Fibroblast of skin of left biceps (primary cell): ENCODE measurements around the gene NUDT2.
A peak's percentile ranks its signal among the peaks of the same experiment; 100 is the strongest.
"Not testable (repeated sequence)": the region's sequence is repeated elsewhere in the genome, so short reads cannot be mapped to it uniquely, and the experiment has no call there.

Experiments
- DNase-seq, 2 experiments: peaks; one replicate each; pipeline ENCODE4 v3.0.0-alpha.2; 2013; ENCODE audit warnings: low read depth in 2 of 2

NUDT2 gene

DNA sequence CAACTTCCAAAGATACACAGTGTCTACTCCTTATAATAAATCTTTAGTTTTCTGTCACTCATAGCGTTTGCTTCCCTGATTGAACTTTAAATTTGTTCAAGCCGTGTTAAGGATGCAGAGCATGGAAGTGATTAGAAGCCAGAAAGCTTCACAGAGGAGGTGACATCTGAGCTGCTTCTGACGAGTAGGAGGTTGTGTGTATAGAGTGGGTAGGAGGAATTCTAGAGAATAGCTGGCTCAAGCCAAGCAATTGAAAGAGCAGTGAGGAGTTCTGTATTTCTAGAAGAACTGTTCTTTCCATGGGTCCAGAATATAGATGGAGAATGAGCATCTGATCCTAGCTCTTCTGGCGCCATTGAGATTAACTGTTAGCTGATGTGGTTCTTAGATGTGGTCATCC is 6.0 kb downstream of the NUDT2 start:
- no peak for DNase-seq

DNA sequence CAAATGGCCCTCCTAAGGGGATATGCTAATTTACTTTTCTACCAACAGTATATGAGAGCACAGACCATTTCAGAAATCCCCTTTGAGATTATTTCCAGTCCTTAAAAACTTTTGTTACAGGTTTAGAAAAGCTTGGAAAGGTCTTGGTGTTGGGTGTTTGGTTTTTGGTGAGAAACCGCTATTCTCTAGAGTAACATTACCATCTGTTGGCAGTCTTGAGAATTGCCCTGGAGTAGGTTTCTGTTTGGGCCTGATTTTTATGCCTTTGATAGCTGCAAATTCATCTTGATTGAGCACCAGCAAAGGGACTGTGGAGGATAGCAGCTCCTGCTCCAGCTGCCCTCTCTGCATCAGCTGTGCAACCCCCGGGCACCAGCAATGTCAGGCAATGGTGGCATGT is 8.0 kb downstream of the NUDT2 start:
- DNase-seq, result no peak

- not testable (repeated sequence) for DNase-seq
Measured at GRCh38 chr9:34338079-34338478, 8.7 kb downstream of the NUDT2 start.

DNA sequence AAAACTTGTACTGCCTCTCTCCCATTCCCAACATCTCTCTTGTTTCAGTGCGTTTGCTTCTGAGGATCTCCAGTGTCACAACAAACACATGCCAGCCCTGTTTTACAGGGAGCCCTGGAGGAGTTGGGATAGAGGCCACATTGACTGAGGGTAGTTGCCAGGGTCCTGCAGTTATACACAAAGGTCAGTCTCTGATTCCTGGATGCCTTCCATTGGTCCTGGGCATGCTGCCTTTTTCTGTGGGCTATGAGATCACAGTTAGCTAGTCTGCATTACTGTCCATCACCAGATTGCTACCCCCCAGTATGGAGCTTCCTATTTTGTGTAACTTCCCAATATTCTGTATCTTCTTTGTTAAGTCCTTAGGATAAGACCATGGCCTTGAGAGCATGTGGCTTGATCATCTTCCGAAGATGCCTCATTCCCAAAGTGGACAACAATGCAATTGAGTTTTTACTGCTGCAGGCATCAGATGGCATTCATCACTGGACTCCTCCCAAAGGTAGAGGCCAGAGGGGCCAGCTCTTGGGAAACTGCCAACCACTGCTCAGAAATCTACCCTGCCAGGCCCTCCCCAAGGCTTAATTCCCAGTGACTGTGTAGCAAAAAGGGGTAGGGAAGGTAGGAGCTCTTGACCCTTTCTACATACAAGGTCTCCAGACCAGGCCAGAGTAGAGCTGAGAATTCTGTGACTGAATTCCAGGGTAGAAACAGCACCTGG is 9.5 kb downstream of the NUDT2 start:
- no peak for DNase-seq

DNA sequence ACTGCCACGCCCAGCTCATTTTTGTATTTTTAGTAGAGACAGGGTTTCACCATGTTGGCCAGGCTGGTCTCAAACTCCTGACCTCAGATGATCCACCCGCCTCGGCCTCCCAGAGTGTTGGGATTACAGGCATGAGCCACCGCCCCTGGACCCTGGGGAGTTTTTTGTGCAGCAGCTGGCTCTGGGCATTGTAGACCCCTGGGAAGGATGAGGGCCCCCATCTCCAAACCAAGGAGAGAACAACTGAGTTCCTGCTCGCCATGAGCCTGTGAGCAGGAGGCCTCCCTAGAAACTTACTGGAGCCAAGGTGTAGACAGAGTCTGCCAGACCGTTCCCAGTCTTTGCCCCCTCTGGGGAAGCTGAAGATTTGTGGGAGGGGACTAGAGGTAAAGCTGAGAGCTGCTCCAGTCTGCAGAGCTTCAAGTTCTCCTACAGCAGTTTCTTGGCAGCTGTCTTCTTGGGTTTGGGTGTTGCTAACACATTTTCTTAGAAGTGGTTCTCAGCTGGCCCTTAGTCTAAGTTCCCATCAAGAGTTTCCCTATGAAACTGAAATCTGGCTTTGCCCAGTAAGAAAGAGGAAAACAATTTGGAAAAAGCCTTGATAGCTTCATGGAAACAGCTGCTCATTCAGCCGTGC is 12.4 kb downstream of the NUDT2 start:
- DNase-seq, result no peak

DNA sequence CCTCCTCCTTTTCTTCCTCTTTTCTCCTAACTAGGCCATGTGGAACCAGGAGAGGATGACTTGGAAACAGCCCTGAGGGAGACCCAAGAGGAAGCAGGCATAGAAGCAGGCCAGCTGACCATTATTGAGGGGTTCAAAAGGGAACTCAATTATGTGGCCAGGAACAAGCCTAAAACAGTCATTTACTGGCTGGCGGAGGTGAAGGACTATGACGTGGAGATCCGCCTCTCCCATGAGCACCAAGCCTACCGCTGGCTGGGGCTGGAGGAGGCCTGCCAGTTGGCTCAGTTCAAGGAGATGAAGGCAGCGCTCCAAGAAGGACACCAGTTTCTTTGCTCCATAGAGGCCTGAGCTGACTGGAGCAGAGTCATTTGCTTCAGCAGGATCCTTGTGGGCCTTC is 13.7 kb downstream of the NUDT2 start:
- no peak for DNase-seq

- no peak for DNase-seq
Measured at GRCh38 chr9:34343605-34344004, 14.2 kb downstream of the NUDT2 start.

DNA sequence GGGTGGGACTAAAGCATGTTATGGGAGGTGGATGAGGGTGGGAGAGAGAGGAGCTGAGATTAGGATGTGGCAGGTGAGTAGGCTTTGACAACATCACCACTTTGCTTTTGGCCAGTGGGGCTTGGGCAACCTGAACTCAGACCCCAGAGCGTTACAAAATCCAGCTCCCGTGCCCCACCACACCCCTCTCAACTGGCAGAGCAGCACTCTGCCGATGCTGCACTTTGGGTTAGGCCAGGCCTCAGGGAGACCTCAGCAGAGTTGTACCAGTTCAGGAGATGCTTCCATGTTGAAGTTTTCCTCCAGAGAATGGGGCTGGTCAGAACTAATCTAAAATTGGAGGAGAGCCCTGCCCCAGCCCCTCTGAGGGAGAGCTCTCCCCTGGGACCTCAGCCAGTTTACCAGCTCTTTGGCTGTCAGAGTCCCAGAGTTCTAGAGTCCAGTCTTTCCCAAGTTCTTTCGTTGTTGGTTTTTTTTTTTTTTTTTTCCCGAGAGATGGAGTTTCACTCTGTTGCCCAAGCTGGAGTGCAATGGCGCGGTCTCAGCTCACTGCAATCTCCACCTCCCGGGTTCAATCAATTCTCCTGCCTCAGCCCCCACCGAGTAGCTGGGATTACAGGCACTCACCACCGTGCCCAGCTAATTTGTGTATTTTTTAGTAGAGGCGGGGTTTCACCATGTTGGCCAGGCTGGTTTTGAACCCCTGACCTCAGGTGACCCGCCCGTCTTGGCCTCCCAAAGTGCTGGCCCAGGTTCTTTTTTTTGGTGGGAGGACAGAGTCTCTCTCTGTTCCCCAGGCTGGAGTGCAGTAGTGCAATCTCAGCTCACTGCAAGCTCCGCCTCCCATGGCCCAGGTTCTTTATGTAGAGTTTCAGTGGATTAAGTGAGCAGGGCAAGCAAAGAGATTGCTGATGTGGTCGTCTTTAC is 17.8 kb downstream of the NUDT2 start:
- no peak for DNase-seq

DNA sequence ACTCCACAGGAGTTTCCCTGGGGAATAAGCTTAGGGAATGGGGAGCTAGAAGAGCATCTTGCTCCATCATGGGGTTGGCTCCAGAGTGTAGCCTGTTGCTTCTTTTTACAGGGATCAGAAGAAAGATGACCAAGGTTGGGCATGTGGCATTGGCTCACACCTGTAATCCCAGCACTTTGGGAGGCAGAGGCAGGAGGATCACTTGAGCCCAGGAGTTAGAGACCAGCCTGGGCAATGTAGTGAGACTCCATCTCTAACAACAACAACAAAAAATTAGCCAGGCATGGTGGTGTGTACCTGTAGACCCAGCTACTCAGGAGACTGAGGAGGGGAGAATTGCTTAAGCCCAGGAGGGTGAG is 18.4 kb downstream of the NUDT2 start:
- DNase-seq, result no peak

DNA sequence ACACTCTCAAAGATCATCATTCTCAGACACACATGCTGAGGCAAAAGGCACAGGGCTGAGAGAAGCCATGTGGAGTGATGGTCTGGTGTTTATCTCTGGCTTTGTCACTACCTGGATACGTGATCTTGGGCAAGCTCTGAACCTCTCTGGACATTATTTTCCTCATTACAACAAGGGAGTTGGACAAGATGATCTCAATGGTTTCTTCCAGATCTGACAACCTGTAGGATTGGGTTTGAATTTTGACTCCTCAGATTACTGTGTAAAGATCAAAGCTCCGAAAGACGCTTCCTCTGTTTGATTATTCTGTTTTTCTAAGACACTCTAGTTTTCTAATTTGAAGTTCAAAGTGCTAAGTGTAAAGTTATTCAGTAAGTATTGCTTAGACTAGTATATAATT is 20.0 kb downstream of the NUDT2 start:
- DNase-seq, result no peak

DNA sequence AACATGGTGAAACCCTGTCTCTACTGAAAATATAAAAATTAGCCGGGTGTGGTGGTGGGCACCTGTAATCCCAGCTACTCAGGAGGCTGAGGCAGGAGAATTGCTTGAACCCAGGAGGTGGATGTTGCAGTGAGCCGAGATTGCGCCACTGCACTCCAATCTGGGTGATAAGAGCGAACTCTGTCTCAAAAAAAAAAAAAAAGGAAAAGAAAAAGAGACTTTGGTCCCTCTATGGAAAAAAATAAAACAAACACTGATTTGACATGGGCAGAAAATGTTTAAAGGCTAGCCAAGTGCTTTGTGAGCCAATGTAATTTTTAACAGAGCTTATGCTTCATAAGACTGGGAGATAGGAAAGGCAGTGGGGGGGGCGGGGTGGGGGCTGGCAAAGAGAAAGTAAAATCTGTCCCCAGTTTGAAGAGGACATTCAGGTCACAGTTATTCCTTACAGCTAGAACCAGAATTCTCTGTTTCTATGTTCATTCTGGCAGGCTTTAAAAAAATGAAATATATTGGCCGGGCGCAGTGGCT is 22.8 kb downstream of the NUDT2 start:
- not testable (repeated sequence) for DNase-seq

- not testable (repeated sequence) for DNase-seq
Measured at GRCh38 chr9:34352957-34353356, 23.6 kb downstream of the NUDT2 start.

DNA sequence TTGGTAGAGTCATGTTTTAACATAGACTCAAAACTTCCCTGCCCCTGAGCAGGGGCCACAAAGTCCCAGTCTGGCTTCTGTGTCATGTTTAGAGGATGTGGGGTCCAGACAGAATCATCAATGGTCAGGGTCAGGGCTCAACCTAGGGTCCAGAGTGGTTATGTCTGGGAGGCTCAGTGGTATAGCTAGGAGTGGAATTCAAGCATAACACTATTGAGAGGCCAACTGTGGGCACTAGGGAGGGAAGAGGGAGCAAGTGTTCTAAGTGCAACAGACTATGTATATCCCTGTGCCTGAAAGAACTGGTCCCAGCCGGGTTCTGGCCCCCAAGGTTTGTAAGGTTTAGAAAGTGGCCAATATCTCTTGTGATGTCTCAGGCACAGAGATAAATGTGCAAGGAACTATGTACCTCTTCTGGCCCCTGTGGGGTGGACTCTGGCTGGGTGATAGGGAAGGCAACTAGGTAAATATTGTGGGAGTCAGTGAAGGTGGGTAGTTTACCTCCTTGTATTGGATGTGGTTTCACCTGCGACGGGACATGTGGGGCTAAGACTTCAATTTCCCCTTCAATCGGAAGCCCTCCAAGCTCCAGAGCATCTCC is 33.3 kb downstream of the NUDT2 start:
- no peak for DNase-seq

DNA sequence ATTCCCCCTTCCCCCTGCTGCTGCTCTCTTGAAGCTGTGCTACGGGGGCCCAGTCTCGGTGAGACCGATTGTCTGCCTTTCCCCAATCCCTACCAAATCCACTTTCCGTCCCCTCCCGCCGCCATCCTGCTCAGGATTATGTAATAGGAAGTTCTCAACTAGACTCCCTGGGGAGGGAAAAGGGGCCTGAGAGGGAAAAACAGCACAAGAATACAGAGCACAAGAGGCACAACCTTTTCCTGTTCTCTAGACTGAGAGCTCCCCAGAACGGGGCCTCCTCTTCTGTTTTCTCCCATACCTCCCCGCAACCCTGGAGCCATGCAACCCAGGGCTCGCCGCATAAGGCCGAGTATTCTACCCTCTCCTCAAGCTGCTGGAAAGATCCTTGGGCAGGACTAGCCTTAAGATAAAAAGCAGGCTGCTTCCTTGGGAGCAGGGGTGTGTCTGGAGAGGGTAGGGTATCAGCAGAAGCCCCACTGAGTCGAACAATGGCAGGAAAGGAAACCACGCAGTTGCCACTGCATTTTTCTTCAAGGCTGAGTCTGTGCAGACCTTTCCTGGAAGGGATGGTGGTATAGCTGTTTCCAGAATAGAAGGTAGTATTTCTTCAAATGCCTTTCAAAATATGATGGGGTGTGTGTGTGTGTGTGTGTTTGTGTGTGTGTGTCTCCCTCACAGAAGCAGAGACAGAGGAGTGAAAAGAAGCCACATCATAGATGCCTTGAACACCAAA is 34.4 kb downstream of the NUDT2 start:
- peak in 1 of 2 experiments; percentile 4 for DNase-seq

GRCh38 chr9:34365282-34365681 is 35.9 kb downstream of the NUDT2 start:
- DNase-seq, result no peak

DNA sequence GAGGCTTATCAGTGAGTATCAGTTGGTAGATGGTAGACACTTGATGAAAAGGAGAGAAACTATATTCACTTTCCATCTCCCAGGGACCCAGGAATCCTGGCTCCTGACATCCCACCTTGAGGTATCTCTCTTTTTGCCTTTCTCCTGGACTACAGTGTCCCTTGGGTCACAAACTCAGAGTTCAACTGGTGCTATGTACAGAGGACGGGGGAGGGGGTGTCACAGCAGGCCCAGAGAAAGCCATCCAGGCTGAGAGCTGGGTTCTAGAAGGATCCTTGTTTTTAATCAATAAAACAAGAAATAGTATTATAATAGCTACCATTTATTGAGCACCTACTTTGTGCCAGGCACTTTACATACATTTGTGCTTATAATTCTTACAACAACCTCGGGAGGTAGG is 37.0 kb downstream of the NUDT2 start:
- DNase-seq, result no peak

- not testable (repeated sequence) for DNase-seq
Measured at GRCh38 chr9:34367751-34368410, 38.5 kb downstream of the NUDT2 start.

GRCh38 chr9:34368796-34369195 is 39.4 kb downstream of the NUDT2 start:
- not testable (repeated sequence) for DNase-seq

DNA sequence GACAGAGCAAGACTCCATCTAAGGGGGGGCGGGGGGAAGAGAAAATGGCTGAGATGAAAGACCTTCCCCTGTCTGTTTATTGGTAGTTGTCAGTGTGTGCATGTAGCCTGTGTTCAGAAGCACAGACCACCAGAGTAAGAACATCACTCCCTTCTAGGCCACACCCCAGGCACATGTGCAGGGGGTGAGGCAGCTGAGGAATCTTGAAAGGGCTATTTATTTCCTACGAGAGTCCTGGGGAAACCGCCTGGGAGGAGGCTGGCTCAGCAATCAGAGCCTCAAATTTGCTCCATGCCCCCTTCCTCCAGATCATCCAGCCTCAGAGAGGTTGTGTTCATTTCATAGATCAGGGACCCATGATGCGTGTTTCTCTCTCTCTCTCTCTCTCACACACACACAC is 40.3 kb downstream of the NUDT2 start:
- no peak for DNase-seq

GRCh38 chr9:34370335-34370969 is 41.1 kb downstream of the NUDT2 start:
- DNase-seq, result no peak
